ENCODE data around the gene LBHD2.

GRCh38 chr14:103078420-103078749, 5.6 kb upstream of the LBHD2 start:
- no peak for TF ChIP-seq EGR1 (IDR thresholded peaks at IDR 0.05; ENCODE audit: low read depth in 2 of 2)
- TF ChIP-seq CTCF (IDR thresholded peaks at IDR 0.05; ENCODE audit: low read depth, low read length, missing input control), result peak; percentile 80
- no peak for TF ChIP-seq MAX (IDR thresholded peaks at IDR 0.05)
- TF ChIP-seq RAD21 (IDR thresholded peaks at IDR 0.05), result peak; percentile 67 to 82
- no peak for TF ChIP-seq ZBTB33 (IDR thresholded peaks at IDR 0.05)
- no peak for TF ChIP-seq ATF3 (IDR thresholded peaks at IDR 0.05)
- TF ChIP-seq GABPA (IDR thresholded peaks at IDR 0.05 in 1 of 2, conservative IDR thresholded peaks at IDR 0.05 in 1 of 2), result no peak
- no peak for TF ChIP-seq FOXA1 (IDR thresholded peaks at IDR 0.05)
